Measurements from ENCODE around the gene KRTAP1-5.
"Not testable (repeated sequence)": the region's sequence is repeated elsewhere in the genome, so short reads cannot be mapped to it uniquely, and the experiment has no call there.

KRTAP1-5 gene

GRCh38 chr17:41026715-41027471 is at the start of gene KRTAP1-5:
Gene KRTAP1-5 (minus strand): TSS chr17:41027208. CDS start chr17:41027155, 53 bp downstream.
- no peak for DNase-seq

- no peak for DNase-seq
Measured at GRCh38 chr17:41076788-41077187, 49.8 kb upstream of the KRTAP1-5 start.

- no peak for DNase-seq
Measured at GRCh38 chr17:41073676-41074075, 46.7 kb upstream of the KRTAP1-5 start.

GRCh38 chr17:41071606-41072360 is 44.8 kb upstream of the KRTAP1-5 start:
- no peak for DNase-seq

GRCh38 chr17:41069031-41069430 is 42.0 kb upstream of the KRTAP1-5 start:
- no peak for DNase-seq

GRCh38 chr17:41067281-41067680 is 40.3 kb upstream of the KRTAP1-5 start:
- DNase-seq = no peak

- no peak for DNase-seq
Measured at GRCh38 chr17:41065829-41066624, 39.0 kb upstream of the KRTAP1-5 start, which contains the start of gene KRTAP2-4. Gene KRTAP2-4 (minus strand): TSS chr17:41065879. CDS start chr17:41065845, 34 bp downstream.

GRCh38 chr17:41065016-41065689 is 38.1 kb upstream of the KRTAP1-5 start:
- DNase-seq = not testable (repeated sequence)

- DNase-seq = no peak
Measured at GRCh38 chr17:41064301-41064700, 37.3 kb upstream of the KRTAP1-5 start.

GRCh38 chr17:41063449-41063848 is 36.4 kb upstream of the KRTAP1-5 start:
- DNase-seq = no peak

GRCh38 chr17:41061964-41062363 is 35.0 kb upstream of the KRTAP1-5 start:
- DNase-seq = no peak

GRCh38 chr17:41060052-41060604 is 33.1 kb upstream of the KRTAP1-5 start, which contains the start of gene KRTAP2-3:
Gene KRTAP2-3 (minus strand): TSS chr17:41060114. CDS start chr17:41060050, 64 bp downstream.
- no peak for DNase-seq

- DNase-seq = not testable (repeated sequence)
Measured at GRCh38 chr17:41059276-41060051, 32.5 kb upstream of the KRTAP1-5 start.

GRCh38 chr17:41058741-41059140 is 31.7 kb upstream of the KRTAP1-5 start:
- no peak for DNase-seq

GRCh38 chr17:41057547-41057946 is 30.5 kb upstream of the KRTAP1-5 start:
- no peak for DNase-seq

GRCh38 chr17:41055130-41055529 is 28.1 kb upstream of the KRTAP1-5 start, which contains the start of gene KRTAP2-2:
Gene KRTAP2-2 (minus strand): TSS chr17:41055230. CDS start chr17:41055211, 19 bp downstream.
- DNase-seq = not testable (repeated sequence)

GRCh38 chr17:41054556-41054955 is 27.5 kb upstream of the KRTAP1-5 start:
- not testable (repeated sequence) for DNase-seq

- DNase-seq = no peak
Measured at GRCh38 chr17:41054025-41054424, 27.0 kb upstream of the KRTAP1-5 start.

- no peak for DNase-seq
Measured at GRCh38 chr17:41052566-41052965, 25.6 kb upstream of the KRTAP1-5 start.

- DNase-seq = no peak
Measured at GRCh38 chr17:41049110-41049509, 22.1 kb upstream of the KRTAP1-5 start.

GRCh38 chr17:41048441-41048840 is 21.4 kb upstream of the KRTAP1-5 start:
- DNase-seq = no peak

Measured in DMS153 (cell line).